Activated CD4-positive, CD25-positive, alpha-beta regulatory T cell treated with anti-CD3 and anti-CD28 coated beads, Interleukin-2, amount 50 U/mL, for 72 hours (primary cell): Measurements from ENCODE around the gene PRKG2.

Experiments
- DNase-seq: peaks from one replicate; pipeline ENCODE4 v3.0.0; 2021

PRKG2 gene

GRCh38 chr4:81152839-81153713, 61.9 kb downstream of the PRKG2 start:
- no peak for DNase-seq

GRCh38 chr4:81149976-81150375, 65.0 kb downstream of the PRKG2 start:
- DNase-seq = no peak

GRCh38 chr4:81148576-81148975, 66.4 kb downstream of the PRKG2 start:
- DNase-seq = no peak

GRCh38 chr4:81146466-81146865, 68.6 kb downstream of the PRKG2 start:
- DNase-seq = no peak

- DNase-seq = no peak
Measured at GRCh38 chr4:81143183-81143582, 71.8 kb downstream of the PRKG2 start.

GRCh38 chr4:81142744-81143143, 72.3 kb downstream of the PRKG2 start:
- no peak for DNase-seq

GRCh38 chr4:81137894-81138293, 77.1 kb downstream of the PRKG2 start:
- no peak for DNase-seq

- DNase-seq = no peak
Measured at GRCh38 chr4:81137446-81137845, 77.6 kb downstream of the PRKG2 start.

GRCh38 chr4:81136161-81136905, 78.7 kb downstream of the PRKG2 start:
- no peak for DNase-seq

- no peak for DNase-seq
Measured at GRCh38 chr4:81135501-81135900, 79.5 kb downstream of the PRKG2 start.

- DNase-seq = no peak
Measured at GRCh38 chr4:81131563-81131962, 83.5 kb downstream of the PRKG2 start.

- no peak for DNase-seq
Measured at GRCh38 chr4:81131066-81131465, 84.0 kb downstream of the PRKG2 start.

GRCh38 chr4:81130569-81130968, 84.5 kb downstream of the PRKG2 start:
- DNase-seq = no peak

GRCh38 chr4:81120055-81120454, 95.0 kb downstream of the PRKG2 start:
- no peak for DNase-seq

GRCh38 chr4:81118086-81118485, 96.9 kb downstream of the PRKG2 start:
- no peak for DNase-seq

- no peak for DNase-seq
Measured at GRCh38 chr4:81116566-81116965, 98.5 kb downstream of the PRKG2 start.

- DNase-seq = no peak
Measured at GRCh38 chr4:81113024-81113423, 102.0 kb downstream of the PRKG2 start.

- DNase-seq = no peak
Measured at GRCh38 chr4:81109356-81109755, 105.7 kb downstream of the PRKG2 start.

- DNase-seq = no peak
Measured at GRCh38 chr4:81106150-81106549, 108.9 kb downstream of the PRKG2 start.

- no peak for DNase-seq
Measured at GRCh38 chr4:81102107-81102506, 112.9 kb downstream of the PRKG2 start.

GRCh38 chr4:81096566-81096965, 118.5 kb downstream of the PRKG2 start:
- DNase-seq = no peak

- DNase-seq = no peak
Measured at GRCh38 chr4:81095389-81095788, 119.6 kb downstream of the PRKG2 start.

- DNase-seq = no peak
Measured at GRCh38 chr4:81093720-81094401, 121.2 kb downstream of the PRKG2 start.

- no peak for DNase-seq
Measured at GRCh38 chr4:81085979-81086378, 129.0 kb downstream of the PRKG2 start.
